NAMALWA (cell line): ENCODE measurements around the gene PERCC1.
"Not testable (repeated sequence)": the region's sequence is repeated elsewhere in the genome, so short reads cannot be mapped to it uniquely, and the experiment has no call there.

Experiments used
- DNase-seq: peaks from one replicate; pipeline ENCODE4 v3.0.0-alpha.2; 2015; ENCODE audit warnings: low spot score

PERCC1 gene

DNA sequence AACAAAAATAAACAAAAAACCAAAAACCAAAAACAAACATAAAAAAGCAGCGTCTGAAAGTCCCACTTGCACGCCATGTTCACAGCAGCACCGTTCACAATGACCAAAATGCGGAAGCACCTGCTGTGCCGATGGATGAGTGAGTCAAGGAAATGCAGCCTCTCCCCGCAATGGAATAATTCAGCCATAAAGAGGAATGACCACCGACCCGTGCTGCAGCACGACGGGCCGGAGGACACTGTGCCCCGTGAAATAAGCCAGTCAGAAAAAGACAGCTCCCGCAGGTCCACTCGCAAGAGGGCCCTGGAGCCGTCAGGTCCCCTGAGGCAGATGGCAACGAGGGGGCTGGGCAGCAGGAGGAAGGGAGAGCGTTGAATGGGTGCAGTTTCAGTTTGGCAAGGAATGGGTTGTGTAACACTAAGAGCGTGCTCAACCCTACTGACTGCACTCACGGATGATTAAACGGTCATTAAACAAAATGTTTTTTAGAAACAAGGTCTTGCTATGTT lies 38.9 kb downstream of the PERCC1 start:
- peak; percentile 69 for DNase-seq

DNA sequence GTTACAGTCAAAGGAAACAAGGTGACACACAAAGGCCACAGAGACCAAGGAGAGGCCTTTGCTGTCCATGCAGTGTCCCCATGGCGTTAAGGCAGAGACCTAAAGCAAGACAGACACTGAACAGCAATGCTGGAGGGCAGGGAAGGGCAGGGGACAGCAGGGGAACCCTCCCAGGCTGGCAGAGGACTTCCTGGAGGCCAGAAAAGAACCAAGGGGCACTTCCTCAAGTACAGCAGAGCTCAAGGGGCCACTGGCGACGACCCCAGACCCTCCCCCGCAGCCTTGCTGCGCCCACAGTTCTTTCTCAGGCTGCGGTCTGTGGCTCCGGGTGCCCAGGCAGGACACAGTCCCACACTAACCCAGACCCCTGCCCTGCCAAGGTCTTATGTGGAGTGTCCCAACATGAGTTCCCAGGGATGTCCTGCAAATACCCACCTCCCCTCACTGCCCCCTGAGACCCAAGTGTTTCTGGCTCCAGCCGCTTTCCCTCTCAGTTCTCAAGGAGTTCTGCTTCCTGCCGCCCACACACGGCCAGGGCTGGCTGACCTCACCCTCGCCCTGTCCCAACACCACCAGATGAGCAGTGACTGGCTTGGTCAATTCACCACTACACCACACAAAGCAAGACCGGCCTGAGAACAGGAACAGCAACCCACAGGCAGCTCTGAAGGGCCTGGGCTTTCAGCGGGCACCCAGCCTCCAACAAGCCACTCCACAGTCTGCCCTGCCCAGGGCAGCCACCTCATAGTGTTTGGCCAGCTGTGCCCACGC lies 39.8 kb downstream of the PERCC1 start:
- no peak for DNase-seq

DNA sequence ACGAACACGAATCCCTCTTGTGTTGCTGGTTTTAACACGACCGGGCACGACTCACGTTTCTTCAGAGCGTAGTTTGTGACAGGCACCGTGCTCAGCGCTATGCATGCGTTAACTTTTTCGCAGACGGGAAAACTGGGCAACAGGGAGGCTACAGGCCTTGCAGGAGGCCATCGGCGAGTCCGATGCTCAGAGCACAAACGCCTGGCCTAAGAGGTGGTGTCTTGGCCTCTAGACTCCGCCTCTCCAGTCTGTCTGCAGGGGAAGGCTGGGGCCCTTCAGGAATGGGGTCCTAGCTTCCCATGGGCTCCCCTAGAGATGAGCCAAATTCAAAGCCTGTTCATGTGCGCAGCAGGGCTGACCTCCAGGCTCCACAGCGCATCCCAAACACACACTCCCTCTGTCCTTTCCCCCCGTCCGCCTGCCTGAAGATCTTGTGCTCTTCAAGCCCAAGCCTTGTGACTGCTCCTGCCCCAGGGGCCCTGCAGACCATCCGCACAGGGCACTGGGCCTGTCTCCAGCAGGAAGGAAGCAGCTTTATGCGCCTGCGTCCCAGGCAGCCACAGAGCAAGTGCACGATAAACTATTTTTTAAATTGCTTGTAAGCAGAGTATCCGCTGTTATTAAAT lies 40.8 kb downstream of the PERCC1 start:
- no peak for DNase-seq

DNA sequence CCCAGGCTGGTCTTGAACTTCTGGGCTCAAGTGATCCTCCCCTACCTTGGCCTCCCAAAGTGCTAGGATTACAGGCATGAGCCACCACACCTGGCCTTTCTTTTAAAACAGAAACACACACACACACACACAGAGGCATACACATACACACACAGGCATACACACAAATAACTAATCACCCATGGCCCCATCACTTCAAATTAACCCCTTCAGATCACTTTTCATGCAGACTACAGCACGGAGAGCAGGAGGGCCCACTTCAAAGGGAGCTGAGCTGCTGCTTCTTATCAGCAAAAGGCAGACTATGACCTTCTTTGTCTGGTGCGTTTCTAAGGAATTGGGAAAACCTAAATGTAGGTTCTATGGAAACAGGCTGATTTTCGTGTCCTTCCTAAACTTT lies 42.1 kb downstream of the PERCC1 start:
- peak; percentile 16 for DNase-seq

DNA sequence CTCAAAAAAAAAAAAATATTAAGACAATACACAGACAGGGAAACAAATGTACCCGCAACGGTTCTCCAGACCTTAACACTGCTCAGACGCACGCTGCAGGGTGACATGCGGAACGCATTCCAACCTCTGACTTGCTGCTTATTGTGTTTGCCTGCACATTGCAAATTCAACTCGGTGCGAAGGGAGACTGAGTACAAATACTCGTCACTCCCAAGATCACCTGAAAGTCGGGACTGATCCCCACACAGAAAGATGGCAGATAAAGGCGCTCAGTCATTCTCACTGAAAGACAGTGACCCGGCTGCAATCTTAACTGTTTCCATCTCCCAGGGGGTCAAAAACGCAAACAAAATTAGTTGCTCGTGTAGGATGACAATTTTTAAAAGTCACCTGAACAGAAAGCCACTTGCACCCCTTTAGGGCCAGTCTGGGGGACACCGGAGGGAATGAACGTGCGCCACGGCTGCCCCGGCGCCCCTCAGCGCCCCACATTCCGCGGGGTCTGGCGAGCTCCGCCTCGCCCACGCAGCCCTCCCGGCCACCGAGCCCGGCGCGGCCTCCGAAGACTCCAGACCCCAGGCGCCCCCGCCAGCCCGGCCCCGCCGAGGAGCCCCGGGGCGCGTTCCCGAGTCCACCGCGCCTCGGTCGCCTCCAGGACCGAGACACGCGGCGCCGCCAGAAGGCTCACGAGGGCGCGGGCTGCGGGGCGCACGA lies 43.4 kb downstream of the PERCC1 start:
- DNase-seq: peak; percentile 23

DNA sequence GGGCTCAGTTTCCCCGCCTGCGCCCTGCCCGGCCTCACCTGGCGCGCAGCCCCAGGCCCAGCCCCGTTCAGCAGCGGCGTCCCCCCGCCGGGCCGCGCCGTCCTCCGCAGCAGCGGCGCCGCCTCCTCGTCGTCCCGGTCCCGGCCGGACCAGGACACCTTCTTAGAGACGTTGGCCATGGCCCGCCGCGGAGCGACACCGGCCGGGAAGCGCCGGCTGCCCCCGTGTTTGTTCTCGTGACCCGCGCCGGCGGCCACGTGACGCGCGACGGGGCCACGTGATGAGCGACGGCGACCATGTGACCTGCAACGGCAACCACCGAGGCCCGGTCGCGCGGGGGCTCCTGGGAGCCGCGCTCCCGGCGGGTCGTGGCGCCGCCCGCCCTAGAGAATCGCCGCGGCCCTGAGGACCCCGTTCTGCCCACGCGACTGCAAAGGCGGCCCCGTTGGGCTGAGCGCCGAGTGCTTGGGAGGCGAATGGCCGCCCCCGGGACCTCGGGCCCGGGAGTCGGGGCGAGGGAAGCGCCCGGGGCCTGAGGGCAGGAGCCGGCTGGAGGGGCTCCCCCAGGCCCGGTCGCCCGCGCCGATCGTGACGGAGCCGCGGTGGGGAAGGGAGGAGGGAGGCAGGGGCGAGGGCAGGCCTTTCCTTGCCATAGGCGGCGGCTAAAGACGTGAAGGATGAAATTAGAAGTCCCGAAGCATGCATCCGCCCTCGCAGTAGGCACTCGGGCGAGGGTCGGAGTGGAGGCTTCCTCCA lies 44.1 kb downstream of the PERCC1 start, which contains the start of gene CLCN7:
Gene CLCN7, minus strand, starts transcription at position 233 of the 756 bp plus-strand sequence. Its CDS starts 54 bp downstream, at position 179.
- DNase-seq: peak; percentile 87

DNA sequence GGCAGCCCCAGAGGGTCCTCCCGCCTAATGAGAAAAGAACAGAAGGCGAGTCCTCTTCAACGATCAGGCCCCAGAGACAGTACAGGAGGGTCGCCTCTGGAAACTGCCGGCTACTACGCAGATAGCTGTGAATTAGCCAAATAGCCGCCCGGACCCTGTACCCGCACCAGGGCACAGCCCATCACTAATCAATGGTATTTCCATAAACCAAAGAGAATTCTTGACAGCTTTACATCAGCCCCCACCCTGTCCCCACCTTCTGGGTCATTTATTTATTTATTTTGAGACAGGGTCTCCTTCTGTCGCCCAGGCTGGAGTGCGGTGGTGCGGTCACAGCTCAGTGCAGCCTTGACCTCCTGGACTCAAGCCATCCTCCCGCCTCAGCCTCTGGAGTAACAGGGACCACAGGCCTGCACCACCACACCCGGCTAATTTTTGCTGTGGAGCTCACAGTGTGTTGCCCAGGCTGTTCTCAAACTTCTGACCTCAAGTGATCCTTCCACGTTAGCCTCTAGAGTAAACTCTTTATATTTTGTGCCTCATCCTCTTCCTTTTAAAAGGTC lies 44.8 kb downstream of the PERCC1 start:
- no peak for DNase-seq

DNA sequence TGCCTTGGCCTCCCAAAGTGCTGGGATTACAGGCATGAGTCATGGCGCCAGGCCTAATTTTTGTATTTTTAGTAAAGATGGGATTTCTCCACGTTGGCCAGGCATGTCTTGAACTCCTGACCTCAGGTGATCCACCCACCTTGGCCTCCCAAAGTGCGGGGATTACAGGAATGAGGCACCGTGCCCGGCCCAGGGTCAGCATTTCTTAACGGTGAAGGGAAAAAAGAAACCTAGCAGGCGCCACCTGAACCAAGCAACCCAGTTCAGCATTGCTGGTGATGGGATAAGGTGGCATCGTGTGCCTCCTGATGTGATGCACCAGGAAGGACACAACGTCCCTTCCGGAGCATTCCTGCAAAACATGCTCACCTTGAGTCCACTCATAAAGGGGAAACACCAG lies 46.2 kb downstream of the PERCC1 start:
- DNase-seq: no peak

DNA sequence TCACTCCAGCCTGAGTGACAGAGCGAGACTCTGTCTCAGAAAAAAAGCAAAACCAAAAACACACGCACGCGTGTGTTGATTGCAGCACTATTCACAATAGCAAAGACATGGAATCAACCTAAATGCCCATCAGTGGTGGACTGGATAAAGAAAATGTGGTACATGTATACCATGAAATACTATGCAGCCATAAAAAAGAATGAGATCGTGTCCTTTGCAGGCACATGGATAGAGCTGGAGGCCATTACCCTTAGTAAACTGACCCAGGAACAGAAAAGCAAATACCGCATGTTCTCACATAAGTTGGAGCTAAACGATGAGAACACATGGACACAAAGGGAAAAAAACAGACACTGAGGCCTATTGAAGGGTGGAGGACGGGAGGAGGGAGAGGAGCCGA lies 48.1 kb downstream of the PERCC1 start:
- not testable (repeated sequence) for DNase-seq

DNA sequence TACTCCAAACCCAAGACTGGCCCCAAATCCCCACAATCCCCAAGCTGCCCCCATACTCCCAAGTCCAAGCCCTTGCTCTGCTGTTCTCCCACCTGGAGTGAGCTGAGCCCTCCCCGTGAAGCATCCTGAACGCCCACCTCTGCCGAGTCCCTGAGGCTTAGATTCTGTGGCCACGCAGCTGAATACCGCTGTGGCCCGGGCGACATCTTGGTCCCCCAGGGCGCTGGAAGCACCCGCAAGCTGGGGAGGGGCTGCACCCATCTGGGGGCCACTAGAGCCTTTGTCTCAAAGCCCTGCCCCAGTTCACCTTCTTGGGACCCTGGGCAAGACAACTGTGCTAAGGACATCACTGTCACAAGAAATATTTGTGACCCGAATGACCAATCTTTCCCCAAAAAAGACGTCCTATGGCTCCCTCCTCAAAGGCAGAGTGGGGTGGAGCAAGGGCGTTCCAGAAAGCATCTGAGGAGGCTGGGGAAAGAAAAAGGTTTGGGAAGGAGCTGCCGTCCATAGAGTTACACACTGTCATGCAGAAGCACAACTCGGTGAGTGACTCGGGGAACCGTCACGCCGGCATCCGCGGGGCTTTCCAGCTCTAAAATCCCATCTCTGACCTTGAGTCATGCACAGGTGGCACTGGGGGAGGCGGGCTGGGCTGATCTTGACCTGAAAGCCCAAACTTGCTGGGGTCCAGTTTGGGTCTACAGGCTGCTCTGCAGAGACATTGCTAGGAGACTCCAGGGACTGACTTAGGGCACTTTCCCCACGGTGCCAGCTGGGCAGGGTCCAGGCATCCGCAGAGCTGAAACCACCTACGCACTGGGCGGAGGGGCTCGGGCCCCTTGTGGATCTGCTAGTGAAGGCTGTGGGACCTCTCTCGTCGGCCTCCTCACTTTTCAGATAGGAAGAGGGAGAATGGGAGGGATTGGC lies 51.3 kb downstream of the PERCC1 start:
- no peak for DNase-seq
